B cell (primary cell): Measurements from ENCODE around the gene ZNF516. TPM values are rescaled to one million over a fixed set of nuclear protein-coding genes. Genes with fewer than 3 reads are reported as not detected.

Experiments used
- ATAC-seq: fragments of 200-7000 bp; cut with Tn5 transposase; one replicate; pipeline ENCODE4 v1.10.0; 2021; ENCODE audit warnings: low read depth, mild to moderate bottlenecking, moderate number of reproducible peaks, moderate library complexity
- CTCF ChIA-PET: fragments of 350-600 bp; sonication (Branson Sonifier 250); formaldehyde crosslinking; loops from one replicate; lab custom pipeline; 2021; ENCODE audit warnings: antibody characterized with exemption, inconsistent platforms; lab: Charles Lee
- POLR2A ChIA-PET: fragments of 350-600 bp; sonication (Branson Sonifier 250); formaldehyde crosslinking; loops from one replicate; lab custom pipeline; 2021; ENCODE audit warnings: antibody characterized with exemption; lab: Charles Lee
- DNase-seq: peaks from one replicate; pipeline ENCODE4 v3.0.0; 2013
- H2AFZ ChIP-seq: 2 replicates; pipeline ENCODE4 v1.6.1; 2012; ENCODE audit warnings: mild to moderate bottlenecking, low read depth, low read length; ENCODE audit not compliant: insufficient read depth, poor library complexity, severe bottlenecking
- H3K27ac ChIP-seq, 2 donors: 1 replicate in 1 of 2; 2 replicates in 1 of 2; pipeline ENCODE4 v1.5.1; 2012 to 2013; ENCODE audit warnings: low read length in 2 of 2, mild to moderate bottlenecking in 2 of 2, moderate library complexity in 1 of 2
- H3K27me3 ChIP-seq, 4 experiments: fragments of 200-600 bp in 1 of 4; sonication (generic) in 1 of 4; replicated peaks in 1 of 4; 1 replicate in 2 of 4; 2 replicates in 2 of 4; pipeline versions ENCODE4 v1.6.1 to v1.7.0; 2013 to 2016; ENCODE audit warnings: low read length in 3 of 4, mild to moderate bottlenecking in 2 of 4, mixed read lengths in 1 of 4, moderate library complexity in 1 of 4; ENCODE audit not compliant: insufficient read depth in 4 of 4, control insufficient read depth in 3 of 4; ENCODE audit errors: control extremely low read depth in 1 of 4
- H3K36me3 ChIP-seq, 2 experiments: replicated peaks in 1 of 2; 1 replicate in 1 of 2; 2 replicates in 1 of 2; pipeline versions ENCODE4 v1.6.1 to v1.7.1; 2013; ENCODE audit warnings: low read length in 1 of 2; ENCODE audit not compliant: insufficient read depth in 2 of 2, control insufficient read depth in 1 of 2; ENCODE audit errors: control extremely low read depth in 1 of 2, extremely low read depth in 1 of 2
- H3K4me1 ChIP-seq, 2 donors: fragments of 200-600 bp in 1 of 2; sonication (generic) in 1 of 2; 1 replicate in 1 of 2; 2 replicates in 1 of 2; pipeline versions ENCODE4 v1.5.1 to v1.6.1; 2013 to 2017; ENCODE audit warnings: low read length in 2 of 2; ENCODE audit not compliant: control insufficient read depth in 2 of 2, insufficient read depth in 2 of 2
- H3K4me2 ChIP-seq: replicated peaks from 2 replicates; pipeline ENCODE3; 2012; ENCODE audit warnings: mild to moderate bottlenecking, low read depth, low read length; ENCODE audit not compliant: poor library complexity, severe bottlenecking
- H3K4me3 ChIP-seq, 5 experiments: fragments of 200-600 bp in 1 of 5; sonication (generic) in 1 of 5; 1 replicate in 3 of 5; 2 replicates in 2 of 5; pipeline versions ENCODE4 v1.5.1 to v1.7.0; 2011 to 2016; ENCODE audit warnings: low read length in 4 of 5, mild to moderate bottlenecking in 4 of 5, low read depth in 2 of 5, control low read depth in 1 of 5, moderate library complexity in 1 of 5; ENCODE audit not compliant: insufficient read depth in 1 of 5; ENCODE audit errors: control extremely low read depth in 1 of 5, extremely low read depth in 1 of 5
- H3K79me2 ChIP-seq: fragments of 200-600 bp; sonication (generic); one replicate; pipeline ENCODE4 v1.6.0; 2016; ENCODE audit warnings: low read length; ENCODE audit not compliant: control insufficient read depth, insufficient read depth
- H3K9ac ChIP-seq: fragments of 200-600 bp; sonication (generic); 2 replicates; pipeline ENCODE4 v1.6.1; 2017; ENCODE audit warnings: mild to moderate bottlenecking, low read length, moderate library complexity
- H3K9me3 ChIP-seq, 3 donors: one replicate each; pipeline versions ENCODE4 v1.6.1 to v1.7.1; 2013; ENCODE audit warnings: low read length in 2 of 3; ENCODE audit not compliant: control insufficient read depth in 2 of 3, insufficient read depth in 1 of 3; ENCODE audit errors: control extremely low read depth in 1 of 3
- H4K20me1 ChIP-seq: 2 replicates; pipeline ENCODE4 v1.6.0; 2012; ENCODE audit warnings: mild to moderate bottlenecking, low read length; ENCODE audit not compliant: insufficient read depth, control insufficient read depth, poor library complexity, severe bottlenecking
- H3K27ac Mint-ChIP-seq: one replicate; pipeline ENCODE4 v1.8.0; 2021; ENCODE audit warnings: mixed read lengths
- H3K27me3 Mint-ChIP-seq: one replicate; pipeline ENCODE4 v1.8.0; 2021; ENCODE audit warnings: mixed read lengths
- H3K4me1 Mint-ChIP-seq: one replicate; pipeline ENCODE4 v1.8.0; 2021; ENCODE audit warnings: mixed read lengths
- H3K4me3 Mint-ChIP-seq: one replicate; pipeline ENCODE4 v1.8.0; 2021; ENCODE audit warnings: mixed read lengths
- H3K9me3 Mint-ChIP-seq: one replicate; pipeline ENCODE4 v1.8.0; 2022; ENCODE audit warnings: mixed read lengths; ENCODE audit not compliant: insufficient read depth
- CTCF ChIP-seq: fragments of 200-600 bp; IDR thresholded peaks from one replicate; pipeline ENCODE4 v1.8.0; 2022; ENCODE audit warnings: antibody characterized with exemption, mild to moderate bottlenecking
- EZH2 ChIP-seq: IDR thresholded peaks from 2 replicates; pipeline ENCODE4 v1.6.1; 2012; ENCODE audit warnings: borderline replicate concordance, low read depth, mild to moderate bottlenecking, moderate library complexity, low read length; ENCODE audit not compliant: insufficient read depth, poor library complexity, severe bottlenecking
- WGBS: methylation state at CpG from one replicate; pipeline ENCODE4 v1.1.5; 2013; ENCODE audit warnings: missing lambda C conversion rate; ENCODE audit not compliant: insufficient coverage; 5-methylcytosine and 5-hydroxymethylcytosine counted together
- intact Hi-C: fragments of 100-400 bp; cut with micrococcal nuclease; formaldehyde crosslinking; loops from one replicate; pipeline ENCODE4 v1.10.0; 2022
- polyA plus RNA-seq: library from polyadenylated mRNA; depleted of rRNA; stranded (reverse); fragments of >200 nt; gene quantifications from 2 replicates; pipeline ENCODE4 v1.2.3, GENCODE V29; 2012
- total RNA-seq, 2 donors: library from RNA; stranded (reverse); fragments of 120-200 nt in 1 of 2; gene quantifications; 1 replicate in 1 of 2; 2 replicates in 1 of 2; pipeline versions ENCODE4 v1.2.3 to v1.2.4, GENCODE V29; 2013 to 2022

Gene ZNF516
- total and polyA plus RNA-seq, 2 donors (not counting 1 experiment from before 2014, with no cell fraction given), result 6.7 to 27.1 TPM

GRCh38 chr18:76353046-76353445, 142.0 kb downstream of the ZNF516 start:
- intact Hi-C loops, result no loop called here
- DNase-seq (no peak), ATAC-seq (no peak)
- no peak overlapping the region for H3K27ac Mint-ChIP-seq
- H3K79me2 ChIP-seq, result no peaks in the 10 kb centered on the region
- H3K9me3 ChIP-seq, result peaks cover 0 to 14% (median 0%) of the 10 kb centered on the region in 3 donors
- H2AFZ ChIP-seq, result no peak overlapping the region
- no peaks in the 10 kb centered on the region for H3K27me3 Mint-ChIP-seq
- ChIA-PET POLR2A (no interaction called here), CTCF (no interaction called here)
- no peak overlapping the region for H3K9ac ChIP-seq
- H3K27me3 ChIP-seq, result no peaks in the 10 kb centered on the region
- peaks cover 5% of the 10 kb centered on the region for H3K9me3 Mint-ChIP-seq
- WGBS, result 96% methylated on average over 4 of the region's 7 CpGs
- H3K4me3 ChIP-seq, result no peak overlapping the region
- H3K27ac ChIP-seq, result no peak overlapping the region
- peaks cover 0 to 6% of the 10 kb centered on the region in 2 experiments for H3K36me3 ChIP-seq
- TF ChIP-seq EZH2 (no peak), CTCF (no peak)
- H4K20me1 ChIP-seq, result no peaks in the 10 kb centered on the region
- H3K4me3 Mint-ChIP-seq, result no peak overlapping the region
- peaks cover 4% of the 10 kb centered on the region for H3K4me1 Mint-ChIP-seq
- no peak overlapping the region for H3K4me2 ChIP-seq
- H3K4me1 ChIP-seq, result peaks cover 6% of the 10 kb centered on the region in 2 donors

GRCh38 chr18:76351961-76352581, 143.0 kb downstream of the ZNF516 start:
- WGBS, result 74% methylated on average over 24 of the region's 24 CpGs
- no peak overlapping the region for H3K27ac Mint-ChIP-seq
- intact Hi-C loops, result no loop called here
- no peak overlapping the region for H3K27ac ChIP-seq
- peaks cover 6% of the 10 kb centered on the region in 2 donors for H3K4me1 ChIP-seq
- POLR2A ChIA-PET, result no interaction called here
- H3K4me3 Mint-ChIP-seq, result no peak overlapping the region
- H2AFZ ChIP-seq, result no peak overlapping the region
- H3K27me3 ChIP-seq, result no peaks in the 10 kb centered on the region
- no peaks in the 10 kb centered on the region for H3K36me3 ChIP-seq
- no peaks in the 10 kb centered on the region for H3K79me2 ChIP-seq
- no peaks in the 10 kb centered on the region for H4K20me1 ChIP-seq
- no peak overlapping the region for H3K4me2 ChIP-seq
- peaks cover 4% of the 10 kb centered on the region for H3K4me1 Mint-ChIP-seq
- DNase-seq (no peak), ATAC-seq (no peak)
- no peaks in the 10 kb centered on the region for H3K27me3 Mint-ChIP-seq
- CTCF ChIA-PET, result no interaction called here
- no peak overlapping the region for H3K9ac ChIP-seq
- H3K9me3 ChIP-seq, result peaks cover 0 to 14% (median 0%) of the 10 kb centered on the region in 3 donors
- TF ChIP-seq EZH2 (no peak), CTCF (no peak)
- peaks cover 5% of the 10 kb centered on the region for H3K9me3 Mint-ChIP-seq
- H3K4me3 ChIP-seq, result no peak overlapping the region
